Measurements from ENCODE around the gene ABI2.

DNA sequence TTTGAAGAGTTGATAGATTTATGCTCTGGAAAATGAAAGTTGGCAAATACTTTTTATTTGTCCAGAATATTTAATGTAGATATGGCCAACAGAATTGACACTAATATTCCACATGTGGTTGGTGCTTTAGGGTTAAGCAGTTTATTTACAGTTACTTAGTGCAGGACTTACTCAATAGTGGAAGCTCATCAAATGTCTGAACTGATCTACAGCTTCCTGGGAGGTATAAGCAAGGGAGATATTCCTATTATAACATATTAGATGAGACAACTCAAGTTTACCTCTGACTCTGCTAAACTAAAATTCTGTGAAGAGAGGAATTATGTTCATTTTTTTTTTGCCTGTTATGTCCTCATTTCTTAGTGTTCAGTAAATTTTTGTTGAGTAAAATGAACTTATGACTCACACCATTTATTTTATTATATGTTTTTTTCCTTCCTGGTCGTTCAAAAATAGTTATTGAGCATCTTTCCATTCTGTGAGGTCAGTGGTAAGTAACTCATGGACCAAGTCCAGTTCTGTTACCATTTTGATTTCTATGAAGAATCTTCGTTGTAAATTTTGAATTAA is 13.6 kb downstream of the ABI2 start:
- no peak for TF ChIP-seq POLR2A (IDR thresholded peaks at IDR 0.05; ENCODE audit: extremely low read depth, insufficient read length)
- TF ChIP-seq, protein P1, sequence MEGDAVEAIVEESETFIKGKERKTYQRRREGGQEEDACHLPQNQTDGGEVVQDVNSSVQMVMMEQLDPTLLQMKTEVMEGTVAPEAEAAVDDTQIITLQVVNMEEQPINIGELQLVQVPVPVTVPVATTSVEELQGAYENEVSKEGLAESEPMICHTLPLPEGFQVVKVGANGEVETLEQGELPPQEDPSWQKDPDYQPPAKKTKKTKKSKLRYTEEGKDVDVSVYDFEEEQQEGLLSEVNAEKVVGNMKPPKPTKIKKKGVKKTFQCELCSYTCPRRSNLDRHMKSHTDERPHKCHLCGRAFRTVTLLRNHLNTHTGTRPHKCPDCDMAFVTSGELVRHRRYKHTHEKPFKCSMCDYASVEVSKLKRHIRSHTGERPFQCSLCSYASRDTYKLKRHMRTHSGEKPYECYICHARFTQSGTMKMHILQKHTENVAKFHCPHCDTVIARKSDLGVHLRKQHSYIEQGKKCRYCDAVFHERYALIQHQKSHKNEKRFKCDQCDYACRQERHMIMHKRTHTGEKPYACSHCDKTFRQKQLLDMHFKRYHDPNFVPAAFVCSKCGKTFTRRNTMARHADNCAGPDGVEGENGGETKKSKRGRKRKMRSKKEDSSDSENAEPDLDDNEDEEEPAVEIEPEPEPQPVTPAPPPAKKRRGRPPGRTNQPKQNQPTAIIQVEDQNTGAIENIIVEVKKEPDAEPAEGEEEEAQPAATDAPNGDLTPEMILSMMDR (IDR thresholded peaks at IDR 0.05; ENCODE audit: low read depth, low read length): no peak

Measured in NB4 (cell line).